GM19395 (cell line): ENCODE measurements around the gene ZNF70.
A peak's percentile ranks its signal among the peaks of the same experiment; 100 is the strongest.

Experiments
- ATAC-seq: cut with Tn5 transposase; IDR thresholded peaks from one replicate; pipeline ENCODE4 v1.9.1; 2021; ENCODE audit warnings: mild to moderate bottlenecking, moderate library complexity; ENCODE audit not compliant: unreplicated experiment

Gene ZNF70

DNA sequence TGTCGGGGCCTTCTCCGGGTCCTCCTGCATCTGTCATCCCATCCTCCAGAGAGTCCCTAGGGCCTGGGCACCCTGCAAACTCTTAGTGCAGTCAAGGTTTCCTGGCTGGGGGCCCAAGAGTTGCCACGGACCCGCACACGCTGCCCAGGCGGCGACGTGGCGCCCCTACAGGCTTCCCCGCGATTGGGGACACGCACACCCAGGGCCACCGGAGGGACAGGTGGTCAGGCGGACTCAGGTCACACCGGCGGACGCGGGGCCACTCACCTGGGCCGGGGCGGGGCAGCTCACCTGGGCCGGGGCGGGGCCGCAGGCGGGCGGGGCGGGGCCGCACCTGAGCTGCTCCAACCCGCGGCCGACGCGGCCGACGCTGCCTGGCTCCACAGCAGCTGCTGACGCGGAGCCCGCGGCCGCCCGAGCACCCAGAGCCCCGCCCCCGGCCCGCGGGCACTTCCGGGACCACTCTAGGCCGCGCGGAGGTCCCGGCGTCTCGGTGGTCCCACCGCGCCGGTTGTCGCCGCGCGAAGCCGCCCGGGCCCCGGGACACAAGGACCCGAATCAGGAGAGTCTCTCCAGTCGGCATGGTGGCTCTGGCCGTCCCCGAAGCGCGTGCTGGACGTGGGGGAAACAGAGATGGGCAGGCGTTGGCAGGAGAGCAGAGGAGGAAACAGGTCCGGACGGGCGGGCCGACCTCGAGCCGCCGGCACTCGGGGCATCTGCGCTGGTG lies at the start of gene ZNF70:
ZNF70 (minus strand) TSS at position 399 of the 727 bp plus-strand sequence. CDS start 5,972 bp downstream, outside the sequence.
- ATAC-seq = peak; percentile 65

GRCh38 chr22:23796461-23796860 lies 45.5 kb upstream of the ZNF70 start:
- ATAC-seq = no peak

GRCh38 chr22:23793326-23793725 lies 42.4 kb upstream of the ZNF70 start:
- ATAC-seq = no peak

DNA sequence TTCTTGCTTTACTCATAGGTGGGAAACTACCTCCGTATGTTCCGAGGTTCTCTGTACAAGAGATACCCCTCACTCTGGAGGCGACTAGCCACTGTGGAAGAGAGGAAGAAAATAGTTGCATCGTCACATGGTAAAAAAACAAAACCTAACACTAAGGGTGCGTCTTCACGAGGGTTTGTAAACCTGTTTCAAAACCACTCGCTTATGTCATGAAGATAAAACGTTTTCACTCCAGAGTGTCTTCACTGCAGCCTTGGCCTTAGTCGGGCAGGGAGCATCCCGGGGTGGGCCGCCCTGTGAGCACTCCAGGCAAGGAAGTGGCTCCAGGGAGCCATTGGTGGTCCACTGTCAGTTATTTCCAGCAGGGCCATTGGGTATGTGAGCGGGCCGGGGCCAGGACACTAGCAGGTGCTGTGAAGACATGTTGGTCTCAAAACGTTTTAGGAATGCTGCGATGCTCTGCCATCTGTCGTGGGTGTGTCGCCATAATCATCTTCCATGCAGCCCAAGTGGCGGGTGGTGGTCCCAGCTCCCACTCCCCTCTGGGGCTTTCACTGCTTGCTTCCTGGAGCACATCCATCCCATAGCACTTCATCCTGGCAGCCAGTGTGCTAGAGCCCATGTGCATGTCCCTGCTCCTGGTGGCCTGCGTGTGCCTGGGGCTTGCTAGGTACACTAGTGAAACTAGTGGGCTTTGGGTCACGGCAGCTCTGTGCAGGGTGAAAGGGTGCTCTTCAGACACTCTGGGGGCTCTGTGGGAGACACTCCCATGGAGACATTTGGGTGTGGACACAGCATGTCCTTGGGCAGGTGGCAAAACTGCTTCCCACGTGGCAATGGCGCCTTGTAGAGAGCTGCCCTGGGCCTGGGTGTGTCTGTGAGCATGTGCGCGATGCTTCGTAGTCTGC lies 41.1 kb upstream of the ZNF70 start:
- ATAC-seq = no peak

GRCh38 chr22:23790819-23791737 lies 40.2 kb upstream of the ZNF70 start:
- no peak for ATAC-seq

- no peak for ATAC-seq
Measured at GRCh38 chr22:23789638-23790037, 38.7 kb upstream of the ZNF70 start.

- no peak for ATAC-seq
Measured at GRCh38 chr22:23789121-23789520, 38.2 kb upstream of the ZNF70 start.

DNA sequence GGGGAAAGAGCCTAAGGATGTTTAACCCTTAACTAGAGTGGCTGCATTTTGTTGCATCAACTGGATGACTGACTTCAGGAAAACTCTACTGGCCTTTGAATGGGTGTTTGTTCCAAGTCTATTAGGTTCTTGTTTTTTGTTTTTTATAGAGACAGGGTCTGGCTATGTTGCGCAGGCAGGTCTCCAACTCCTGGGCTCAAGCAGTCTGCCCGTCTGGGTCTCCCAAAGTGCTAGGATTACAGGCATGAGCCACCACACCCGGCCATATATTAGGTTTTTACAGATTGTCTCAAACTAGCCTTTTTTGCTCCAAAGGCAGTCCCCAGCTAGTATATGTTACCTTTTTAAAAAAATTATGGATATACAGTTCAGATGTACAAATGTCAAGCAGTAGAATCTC lies 37.0 kb upstream of the ZNF70 start:
- no peak for ATAC-seq

DNA sequence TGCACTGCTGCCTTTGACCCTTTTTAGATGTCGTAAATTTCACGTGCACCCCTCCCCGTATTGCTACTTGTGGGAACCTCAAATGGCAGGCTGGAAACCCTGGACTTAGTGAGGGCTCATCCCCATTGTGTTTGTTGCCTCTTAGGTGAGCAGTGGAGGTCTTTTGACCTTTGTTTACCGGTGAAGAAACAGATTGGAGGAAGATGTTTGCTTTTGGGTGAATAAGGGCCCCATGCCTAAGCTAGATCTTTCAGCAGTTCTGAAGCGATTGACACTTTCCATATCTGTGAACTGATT lies 36.6 kb upstream of the ZNF70 start:
- ATAC-seq = peak; percentile 22

- ATAC-seq = peak; percentile 67
Measured at GRCh38 chr22:23786752-23787599, 36.1 kb upstream of the ZNF70 start, which contains the start of gene SMARCB1. Gene SMARCB1 (plus strand): TSS chr22:23786966. CDS start chr22:23787170, 204 bp downstream.

GRCh38 chr22:23786261-23786710 lies 35.4 kb upstream of the ZNF70 start:
- ATAC-seq = no peak

GRCh38 chr22:23784215-23784732 lies 33.4 kb upstream of the ZNF70 start:
- ATAC-seq = no peak

GRCh38 chr22:23783265-23784150 lies 32.6 kb upstream of the ZNF70 start:
- no peak for ATAC-seq

DNA sequence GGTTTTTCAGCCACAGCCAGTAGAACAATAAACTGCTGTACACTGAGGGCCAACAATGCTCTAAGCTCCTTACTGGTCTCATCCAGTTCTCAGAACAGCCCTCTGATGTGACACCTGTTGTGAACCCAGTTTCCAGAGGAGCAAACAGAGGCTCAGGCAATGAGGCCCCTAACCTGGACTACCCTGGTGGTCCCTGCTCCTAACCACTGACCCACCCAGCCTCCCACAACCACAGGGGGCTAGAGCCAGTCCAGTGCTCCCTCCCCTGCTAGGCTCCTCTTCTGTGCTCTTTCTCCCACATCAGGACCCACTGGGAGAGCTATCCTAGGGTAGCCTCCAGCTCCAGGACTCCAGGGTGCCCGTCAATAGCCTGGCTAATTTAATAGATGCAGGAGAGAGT lies 31.8 kb upstream of the ZNF70 start:
- no peak for ATAC-seq

DNA sequence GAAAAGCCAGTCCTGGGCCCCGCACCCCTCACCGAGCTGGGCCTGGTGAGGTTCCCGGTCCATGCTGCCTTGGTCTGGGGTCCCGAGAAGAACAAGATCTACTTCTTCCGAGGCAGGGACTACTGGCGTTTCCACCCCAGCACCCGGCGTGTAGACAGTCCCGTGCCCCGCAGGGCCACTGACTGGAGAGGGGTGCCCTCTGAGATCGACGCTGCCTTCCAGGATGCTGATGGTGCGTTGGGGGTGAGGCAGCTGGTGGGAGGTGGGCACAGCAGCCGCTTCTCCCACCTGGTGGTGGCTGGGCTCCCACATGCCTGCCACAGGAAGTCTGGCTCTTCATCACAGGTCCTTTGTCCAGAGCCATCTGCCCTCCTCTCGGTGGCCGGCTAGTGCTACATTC lies 31.3 kb upstream of the ZNF70 start:
- no peak for ATAC-seq

- no peak for ATAC-seq
Measured at GRCh38 chr22:23781511-23782183, 30.7 kb upstream of the ZNF70 start.

DNA sequence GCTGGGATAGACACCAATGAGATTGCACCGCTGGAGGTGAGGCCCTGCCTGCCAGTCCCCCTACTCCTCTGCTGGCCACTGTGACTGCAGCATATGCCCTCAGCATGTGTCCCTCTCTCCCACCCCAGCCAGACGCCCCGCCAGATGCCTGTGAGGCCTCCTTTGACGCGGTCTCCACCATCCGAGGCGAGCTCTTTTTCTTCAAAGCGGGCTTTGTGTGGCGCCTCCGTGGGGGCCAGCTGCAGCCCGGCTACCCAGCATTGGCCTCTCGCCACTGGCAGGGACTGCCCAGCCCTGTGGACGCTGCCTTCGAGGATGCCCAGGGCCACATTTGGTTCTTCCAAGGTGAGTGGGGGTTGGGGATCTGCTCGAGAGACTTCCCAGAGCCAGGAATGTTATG lies 30.2 kb upstream of the ZNF70 start:
- no peak for ATAC-seq

GRCh38 chr22:23780146-23780748 lies 29.3 kb upstream of the ZNF70 start:
- ATAC-seq = no peak
